Measurements from ENCODE around the gene FSTL4. TPM values are rescaled to one million over a fixed set of nuclear protein-coding genes. Genes with fewer than 3 reads are reported as not detected.
"Not testable (repeated sequence)": the region's sequence is repeated elsewhere in the genome, so short reads cannot be mapped to it uniquely, and the experiment has no call there.

FSTL4 gene
- total RNA-seq, 4 donors from 2014 or later = 5.1 to 8.3 (median 6.0) TPM

DNA sequence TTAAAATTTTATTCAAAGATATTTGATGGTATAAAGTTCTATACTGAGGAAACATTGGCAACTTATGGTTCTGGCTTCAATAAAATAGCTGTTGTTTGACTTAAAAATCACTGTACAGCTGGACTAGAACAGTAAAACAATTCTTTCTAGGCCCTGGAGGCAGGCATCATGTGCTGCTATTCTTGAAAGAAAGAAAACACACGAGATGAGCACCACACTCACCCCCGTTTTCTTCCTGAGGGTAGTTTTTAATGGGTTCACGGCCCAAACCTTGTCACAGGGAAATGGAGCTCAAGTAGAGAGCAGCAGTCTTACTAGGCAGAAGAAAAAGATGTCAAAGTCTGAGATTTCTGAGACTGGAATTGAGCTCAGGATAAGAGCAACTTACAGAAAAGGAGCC, 68.0 kb downstream of the FSTL4 start:
- no peak overlapping the region for H3K4me3 ChIP-seq (ENCODE audit: low read depth, poor library complexity, severe bottlenecking)
- intact Hi-C loops (cut with DNase I; ENCODE audit: low total_unique reads) = no loop called here
- 66 to 72% methylated on average over 3 of the region's 3 CpGs for WGBS, 2 donors
- no peak for DNase-seq (ENCODE audit: low spot score in 2 of 2)
- TF ChIP-seq CTCF (IDR thresholded peaks at IDR 0.05) (no peak), POLR2A (IDR thresholded peaks at IDR 0.05) (no peak)

- DNase-seq (ENCODE audit: low spot score in 2 of 2) = no peak
- TF ChIP-seq POLR2A (IDR thresholded peaks at IDR 0.05) (no peak), CTCF (IDR thresholded peaks at IDR 0.05) (no peak)
- WGBS, 2 donors = 91 to 93% methylated on average over 1 of the region's 1 CpG
- H3K4me3 ChIP-seq (ENCODE audit: low read depth, poor library complexity, severe bottlenecking) = no peak overlapping the region
- intact Hi-C loops (cut with DNase I; ENCODE audit: low total_unique reads) = no loop called here
Measured at GRCh38 chr5:133539818-133540217, 72.5 kb downstream of the FSTL4 start.

- intact Hi-C loops (cut with DNase I; ENCODE audit: low total_unique reads) = no loop called here
- 77 to 86% methylated on average over 7 of the region's 7 CpGs for WGBS, 2 donors
Measured at GRCh38 chr5:133538718-133539117, 73.6 kb downstream of the FSTL4 start.

DNA sequence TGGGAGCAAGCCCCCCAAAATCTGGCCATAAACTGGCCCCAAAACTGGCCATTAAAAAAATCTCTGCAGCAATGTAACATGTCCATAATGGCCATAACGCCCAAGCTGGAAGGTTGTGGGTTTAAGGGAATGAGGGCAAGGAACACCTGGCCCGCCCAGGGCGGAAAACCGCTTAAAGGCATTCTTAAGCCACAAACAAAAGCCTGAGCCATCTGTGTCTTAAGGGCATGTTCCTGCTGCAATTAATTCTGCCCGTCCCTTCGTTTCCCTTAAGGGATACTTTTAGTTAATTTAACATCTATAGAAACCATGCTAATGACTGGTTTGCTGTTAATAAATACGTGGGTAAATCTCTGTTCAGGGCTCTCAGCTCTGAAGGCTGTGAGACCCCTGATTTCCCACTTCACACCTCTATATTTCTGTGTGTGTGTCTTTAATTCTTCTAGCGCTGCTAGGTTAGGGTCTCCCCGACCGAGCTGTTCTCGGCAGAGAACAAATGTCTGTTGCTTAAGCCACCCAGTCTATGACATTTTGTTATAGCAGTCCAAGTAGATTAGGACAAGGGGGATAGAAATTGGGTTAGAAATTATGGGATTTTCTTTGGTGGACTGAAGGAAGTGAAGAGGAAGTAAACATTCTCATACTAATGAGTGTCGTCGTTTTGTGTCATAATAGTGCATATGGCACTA, 77.0 kb downstream of the FSTL4 start:
- DNase-seq (ENCODE audit: low spot score in 2 of 2); H3K4me3 ChIP-seq (ENCODE audit: low read depth, poor library complexity, severe bottlenecking); intact Hi-C loops (cut with DNase I; ENCODE audit: low total_unique reads): not testable (repeated sequence)
- WGBS, 2 donors = 77 to 80% methylated on average over 13 of the region's 13 CpGs

More at GRCh38 chr5:133538718-133539117, 73.6 kb downstream of the FSTL4 start:
- TF ChIP-seq POLR2A (IDR thresholded peaks at IDR 0.05) (no peak), CTCF (IDR thresholded peaks at IDR 0.05) (no peak)
- DNase-seq (ENCODE audit: low spot score in 2 of 2) = no peak
- no peak overlapping the region for H3K4me3 ChIP-seq (ENCODE audit: low read depth, poor library complexity, severe bottlenecking)

- no peak overlapping the region for H3K4me3 ChIP-seq (ENCODE audit: low read depth, poor library complexity, severe bottlenecking)
- TF ChIP-seq CTCF (IDR thresholded peaks at IDR 0.05) = no peak
- TF ChIP-seq POLR2A (IDR thresholded peaks at IDR 0.05) = no peak
- 92 to 95% methylated on average over 2 of the region's 2 CpGs for WGBS, 2 donors
- DNase-seq (ENCODE audit: low spot score in 2 of 2) = no peak
- intact Hi-C loops (cut with DNase I; ENCODE audit: low total_unique reads) = no loop called here
Measured at GRCh38 chr5:133534566-133534965, 77.8 kb downstream of the FSTL4 start.

- TF ChIP-seq CTCF (IDR thresholded peaks at IDR 0.05) = no peak
- H3K4me3 ChIP-seq (ENCODE audit: low read depth, poor library complexity, severe bottlenecking) = no peak overlapping the region
- WGBS, 2 donors = 90% methylated on average over 4 of the region's 4 CpGs
- no peak for DNase-seq (ENCODE audit: low spot score in 2 of 2)
- intact Hi-C loops (cut with DNase I; ENCODE audit: low total_unique reads) = no loop called here
Measured at GRCh38 chr5:133533541-133533940, 78.8 kb downstream of the FSTL4 start.

All from lower leg skin (tissue), 4 donors.